ENCODE data around the gene UBE2S.

Gene UBE2S

GRCh38 chr19:55350620-55351315, 56.8 kb downstream of the UBE2S start:
- no peak for DNase-seq (ENCODE audit: low spot score)
- no peak for TF ChIP-seq CTCF (IDR thresholded peaks at IDR 0.05; ENCODE audit: extremely low read depth, insufficient read depth, missing control alignments)
- in situ Hi-C loops (cut with MboI; ENCODE audit: low pct_unique_long_range_greater_than_20kb, low sequenced_read_pairs, unreplicated experiment), result no loop called here

Measured in GM13977 (cell line).